GM21526 (cell line): ENCODE results near the gene CPED1.
"Not testable (repeated sequence)": the region's sequence is repeated elsewhere in the genome, so short reads cannot be mapped to it uniquely, and the experiment has no call there.

Source experiments
- ATAC-seq: cut with Tn5 transposase; IDR thresholded peaks from one replicate; pipeline ENCODE4 v1.9.1; 2021; ENCODE audit warnings: moderate library complexity; ENCODE audit not compliant: unreplicated experiment, low FRiP score

CPED1 gene

DNA sequence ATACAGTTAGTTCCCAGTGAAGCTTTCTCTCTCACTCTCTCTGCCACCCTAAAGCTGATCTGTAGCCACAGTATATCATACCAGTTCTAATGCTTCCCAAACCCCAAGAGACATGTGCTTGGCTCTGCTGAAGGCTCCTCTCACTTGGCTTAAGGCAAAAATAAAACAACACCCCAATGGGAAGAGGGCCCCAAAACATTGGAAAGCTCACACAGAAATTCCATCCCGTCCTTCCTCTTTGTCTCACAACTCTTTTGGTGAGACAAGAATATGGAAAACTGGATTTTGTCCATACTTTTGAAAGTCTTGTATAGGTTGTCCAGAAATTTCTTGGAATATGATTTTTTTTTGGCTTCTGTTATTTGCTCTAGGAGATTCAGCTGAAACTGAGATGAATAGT is 284.2 kb downstream of the CPED1 start:
- ATAC-seq: no peak

DNA sequence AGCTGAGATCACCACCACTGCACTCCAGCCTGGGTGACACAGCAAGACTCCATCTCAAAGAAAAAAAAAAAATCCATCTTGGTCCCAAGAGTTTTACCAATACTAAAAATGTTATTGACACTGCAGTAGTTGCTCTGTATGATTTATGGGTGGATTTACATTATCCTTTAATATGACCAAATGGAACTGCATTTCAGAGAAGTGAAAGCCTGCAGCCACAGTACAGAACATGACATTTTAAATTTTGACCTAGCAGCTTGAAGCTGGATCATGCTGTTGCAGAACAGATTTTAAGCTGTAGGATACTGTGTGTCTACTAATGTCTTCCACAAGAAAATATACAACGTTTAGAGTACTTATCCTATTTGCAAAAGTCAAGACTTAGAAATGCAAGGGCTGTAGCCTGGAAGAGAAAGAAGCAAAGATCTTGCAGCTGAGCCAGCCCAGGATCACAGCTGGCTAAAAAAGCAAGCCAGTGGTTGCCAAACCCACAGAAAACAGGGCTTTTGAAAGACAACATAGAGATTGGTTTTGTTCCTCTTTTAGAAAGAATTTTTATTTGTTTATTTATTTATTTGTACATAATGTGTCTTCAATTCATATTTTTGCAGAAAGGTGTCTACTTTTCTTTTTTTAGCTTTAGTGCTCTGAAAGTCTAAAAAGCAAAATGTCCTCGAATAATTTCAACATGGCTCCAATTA is 285.1 kb downstream of the CPED1 start:
- no peak for ATAC-seq

DNA sequence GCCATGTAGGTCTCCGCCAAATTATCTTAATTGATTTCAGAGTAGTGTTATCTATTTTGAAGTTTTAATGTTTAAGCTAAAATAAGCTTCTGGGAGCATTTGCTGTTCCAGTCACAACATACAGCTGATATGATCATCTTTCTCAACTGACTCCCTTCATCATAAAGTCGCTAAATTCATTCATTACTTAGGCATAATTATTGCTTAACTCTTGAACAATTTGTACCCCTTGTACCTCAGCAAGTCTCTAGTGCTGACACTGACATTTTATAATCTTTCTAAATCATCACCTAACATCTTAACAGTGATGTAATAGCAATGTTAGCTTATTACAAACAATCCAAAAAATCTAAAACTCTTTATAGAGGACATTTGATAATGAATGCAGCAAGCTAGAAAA is 286.0 kb downstream of the CPED1 start:
- ATAC-seq: no peak

DNA sequence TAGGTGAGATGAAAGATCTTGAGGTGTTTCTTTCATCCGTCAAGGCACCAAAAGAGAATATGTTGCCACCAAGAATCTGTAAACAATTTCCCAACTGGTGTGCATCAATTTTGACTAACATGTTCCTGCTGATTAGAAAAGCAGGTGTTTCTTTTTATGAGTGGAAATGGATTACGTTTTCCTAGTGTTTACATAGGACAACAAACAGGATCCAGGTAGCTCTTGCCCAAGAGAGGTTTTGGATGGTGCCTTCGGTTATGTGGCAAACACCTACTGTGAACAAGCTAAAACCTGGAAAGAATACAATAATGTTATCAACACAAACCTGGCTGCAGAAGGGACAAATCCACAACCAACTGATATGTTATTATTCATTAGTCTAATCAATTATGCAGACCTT is 286.7 kb downstream of the CPED1 start:
- ATAC-seq: no peak

DNA sequence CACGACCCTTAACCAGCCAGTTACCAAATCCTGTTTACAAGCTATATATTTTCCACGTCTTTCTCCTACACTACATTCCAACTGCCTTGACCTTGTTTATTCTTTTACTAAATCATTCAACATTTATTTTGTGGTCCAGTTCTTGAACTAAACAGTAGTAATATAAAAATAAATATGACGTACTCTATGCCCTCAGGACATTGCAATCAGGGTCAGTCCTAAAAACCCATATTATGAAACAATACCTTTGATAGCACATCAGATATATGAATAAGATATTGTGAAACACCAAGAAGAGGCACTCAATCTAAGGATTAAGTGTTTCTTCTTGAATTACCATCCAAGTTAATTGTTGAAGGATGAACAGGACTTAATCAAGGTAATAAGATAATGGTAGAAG is 287.8 kb downstream of the CPED1 start:
- ATAC-seq: no peak

DNA sequence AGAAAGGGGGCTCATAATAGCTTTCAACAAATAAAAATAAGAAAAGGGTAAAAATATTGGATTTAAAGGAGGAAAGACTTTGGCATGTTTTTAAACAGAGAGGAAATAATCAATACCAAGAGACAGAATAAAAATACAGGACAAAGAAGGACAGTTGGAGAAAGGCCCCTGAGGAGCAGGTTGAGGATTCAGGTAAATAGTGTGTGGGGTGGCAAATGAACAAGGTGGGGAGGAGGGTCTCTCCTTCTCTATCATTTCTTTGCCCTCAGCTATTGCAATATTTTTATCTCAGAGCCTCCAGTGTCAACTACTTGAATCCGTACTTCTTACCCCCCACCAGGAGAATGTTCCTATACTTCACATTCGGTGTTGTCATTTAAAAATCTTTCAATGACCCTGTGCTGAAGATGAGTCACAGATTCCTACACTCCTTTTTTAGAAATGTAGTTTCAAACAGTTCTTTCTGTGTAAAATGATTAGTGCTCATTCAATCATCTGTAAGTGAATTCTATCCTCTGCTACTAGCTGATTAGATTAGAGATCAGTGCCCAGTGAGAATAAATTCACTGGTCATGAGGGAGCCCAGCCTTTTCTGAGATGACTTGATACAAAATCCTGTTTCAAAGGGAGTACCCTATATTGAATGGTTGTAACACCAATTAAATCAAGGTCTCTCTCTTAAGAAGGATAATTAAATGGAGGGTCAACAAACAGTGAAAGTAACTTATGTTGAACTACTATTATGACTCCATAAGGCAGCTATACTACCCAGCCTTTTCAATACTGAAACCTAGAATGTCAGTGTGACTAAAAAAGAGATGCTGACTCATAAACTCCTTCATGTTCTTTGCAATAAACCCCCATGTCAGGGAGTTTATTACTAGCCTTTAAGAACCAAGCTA is 289.9 kb downstream of the CPED1 start:
- ATAC-seq: peak; percentile 100

DNA sequence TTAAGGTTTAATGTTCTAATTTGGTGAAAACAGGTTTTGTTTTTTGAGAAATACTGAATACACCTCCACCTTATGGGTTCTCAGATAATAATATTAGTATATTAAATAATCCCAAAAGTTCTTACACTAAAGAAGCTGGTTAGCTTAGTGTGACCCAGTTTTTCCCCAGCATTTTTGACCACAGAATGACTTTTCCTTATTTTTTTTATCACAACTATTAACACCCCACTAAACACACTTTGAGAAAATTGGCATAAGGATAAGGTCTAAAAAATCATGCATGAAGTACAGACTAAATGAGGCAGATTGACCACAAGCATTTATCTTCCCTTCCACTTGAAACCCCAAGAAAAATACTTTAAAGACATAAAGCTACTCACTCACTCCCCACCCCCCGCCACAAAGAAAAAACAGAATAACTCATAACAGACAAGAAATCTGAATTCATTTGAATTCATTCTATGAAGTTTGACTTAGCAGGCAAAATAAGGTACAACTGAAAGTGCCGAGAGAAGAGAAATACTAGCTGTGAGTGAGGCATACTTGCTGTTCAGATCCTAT is 290.6 kb downstream of the CPED1 start:
- no peak for ATAC-seq

DNA sequence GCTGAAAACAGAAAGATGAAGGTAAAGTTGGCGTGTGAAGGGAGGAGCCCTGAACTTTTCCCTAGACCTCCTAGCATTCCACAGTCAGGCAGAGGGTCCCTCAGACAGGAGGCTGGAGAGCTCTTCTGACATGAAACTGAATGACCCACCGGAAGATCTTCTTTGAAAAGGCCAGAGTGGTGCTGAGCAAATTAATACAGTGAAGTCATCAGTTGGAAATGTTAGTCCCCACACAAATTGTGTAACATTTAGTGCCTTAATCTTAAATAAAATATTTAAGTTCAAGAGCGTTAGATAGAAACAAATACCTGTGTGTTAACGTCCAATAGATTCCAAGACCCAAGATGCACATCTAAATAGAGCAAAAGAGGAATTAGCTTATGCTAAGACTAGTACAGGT is 291.3 kb downstream of the CPED1 start:
- ATAC-seq: no peak

DNA sequence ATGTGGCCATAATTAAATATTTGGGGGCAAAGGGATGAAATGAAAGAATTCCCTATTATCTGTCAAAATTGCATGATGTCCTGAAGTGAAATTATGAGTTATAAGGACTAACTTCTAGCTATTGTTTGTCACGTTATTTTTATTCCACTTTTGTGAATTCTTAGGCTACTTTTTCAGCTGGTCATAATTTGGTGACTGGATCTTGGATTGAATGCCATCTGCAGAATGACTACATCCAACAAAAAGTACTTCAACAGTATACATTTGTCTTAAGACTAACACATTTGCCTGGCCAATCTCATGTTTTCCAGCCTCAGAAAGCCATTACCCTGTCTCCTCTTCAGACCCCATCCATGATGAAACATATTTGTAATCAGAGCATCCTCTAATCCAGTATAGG is 292.1 kb downstream of the CPED1 start:
- no peak for ATAC-seq

DNA sequence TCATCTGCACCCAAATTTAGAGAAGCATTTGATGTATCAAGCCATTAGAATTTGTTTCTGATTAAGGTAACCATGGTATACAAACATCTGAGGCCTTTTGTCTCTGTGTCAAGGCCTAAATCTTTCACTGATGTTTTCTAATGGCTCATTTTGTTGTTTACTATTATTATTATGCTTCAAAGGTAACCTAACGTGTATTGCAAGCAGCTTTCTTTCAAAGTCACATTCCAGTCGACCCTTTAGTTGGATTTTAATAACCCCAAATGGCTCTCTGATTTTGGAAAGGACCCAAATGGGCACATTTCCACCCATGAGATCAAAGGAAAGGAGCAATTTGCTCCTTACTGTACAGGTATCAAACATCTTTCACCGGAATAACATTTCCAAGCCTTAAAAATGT is 293.6 kb downstream of the CPED1 start:
- ATAC-seq: no peak

DNA sequence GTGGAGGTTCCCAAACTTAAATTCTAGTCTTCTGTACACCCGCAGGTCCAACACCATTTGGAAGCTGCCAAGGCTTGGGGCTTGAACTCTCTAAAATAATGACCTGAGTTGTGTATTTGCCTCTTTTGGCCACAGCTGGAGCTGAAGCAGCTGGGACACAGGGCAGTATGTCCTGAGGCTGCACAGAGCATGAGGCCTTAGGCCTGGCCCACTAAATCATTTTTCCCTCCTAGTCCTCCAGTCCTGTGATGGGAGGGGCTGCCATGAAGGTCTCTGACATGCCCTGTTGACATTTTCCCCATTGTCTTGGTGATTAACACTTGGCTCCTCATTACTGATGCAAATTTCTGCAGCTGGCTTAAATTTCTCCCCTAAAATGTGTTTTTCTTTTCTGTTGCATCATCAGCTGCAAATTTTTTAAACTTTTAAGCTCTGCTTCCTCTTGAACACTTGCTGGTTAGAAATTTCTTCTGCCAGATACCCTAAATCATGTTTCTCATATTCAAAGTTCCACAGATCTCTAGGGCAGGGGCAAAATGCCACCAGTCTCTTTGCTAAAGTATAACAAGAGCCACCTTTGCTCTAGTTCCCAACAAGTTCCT is 296.7 kb downstream of the CPED1 start:
- ATAC-seq: no peak

DNA sequence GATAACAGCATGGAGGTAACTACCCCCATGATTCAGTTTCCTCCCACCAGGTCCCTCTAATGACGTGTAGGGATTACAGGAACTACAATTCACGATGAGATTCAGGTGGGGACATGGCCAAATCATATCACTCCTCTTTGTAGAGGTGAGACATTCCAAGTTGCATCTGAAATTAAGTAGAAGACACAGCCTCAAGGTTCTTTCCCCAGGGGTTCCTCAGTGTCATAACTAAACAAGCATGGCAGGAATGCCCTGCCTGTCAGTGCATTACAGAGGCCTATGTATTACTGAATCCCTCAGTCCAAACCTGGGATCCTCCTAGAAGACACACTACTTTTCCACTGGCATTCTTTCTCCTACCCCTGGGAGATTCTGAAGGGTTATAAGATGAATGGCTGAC is 297.7 kb downstream of the CPED1 start:
- ATAC-seq: no peak

DNA sequence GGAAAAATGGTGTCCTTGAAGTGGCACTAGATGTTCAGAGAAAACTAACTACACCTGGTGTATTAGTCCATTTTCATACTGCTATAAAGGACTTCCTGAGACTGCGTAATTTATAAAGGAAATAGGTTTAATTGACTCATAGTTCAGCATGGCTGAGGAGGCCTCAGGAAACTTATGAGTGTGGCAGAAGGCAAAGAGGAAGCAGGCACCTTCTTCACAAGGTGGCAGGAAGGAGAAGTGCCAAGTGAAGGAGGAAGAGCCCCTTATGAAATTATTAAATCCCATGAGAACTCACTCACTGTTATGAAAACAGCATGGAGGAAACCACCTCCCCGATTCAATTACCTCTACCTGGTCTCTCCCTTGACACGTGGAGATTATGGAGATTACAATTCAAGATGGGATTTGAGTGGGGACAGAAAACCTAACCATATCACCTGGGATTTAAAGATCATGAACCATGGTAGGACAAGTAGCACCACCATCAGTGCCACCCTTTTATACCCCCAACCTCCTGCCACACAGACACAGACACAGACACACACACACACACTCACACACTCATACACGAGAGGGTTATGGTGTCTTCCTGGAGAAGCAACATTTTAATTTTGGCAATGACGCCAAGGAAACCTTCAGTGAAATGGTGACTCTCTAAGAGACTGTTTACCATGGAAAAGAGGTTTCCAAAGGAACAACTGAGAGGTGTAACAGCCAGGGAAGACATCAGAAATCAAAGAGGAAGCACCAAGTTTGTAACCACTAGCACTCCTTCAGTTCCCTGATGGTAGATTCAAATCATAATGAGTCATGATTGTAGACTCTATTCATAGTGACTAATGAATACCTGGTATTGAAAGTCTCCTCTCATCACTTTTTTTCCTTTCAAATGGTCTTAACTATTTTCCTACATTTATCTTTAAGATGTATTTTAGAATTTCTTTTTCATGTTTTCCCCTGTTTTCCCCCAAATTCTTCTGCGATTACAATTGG is 298.5 kb downstream of the CPED1 start:
- no peak for ATAC-seq

DNA sequence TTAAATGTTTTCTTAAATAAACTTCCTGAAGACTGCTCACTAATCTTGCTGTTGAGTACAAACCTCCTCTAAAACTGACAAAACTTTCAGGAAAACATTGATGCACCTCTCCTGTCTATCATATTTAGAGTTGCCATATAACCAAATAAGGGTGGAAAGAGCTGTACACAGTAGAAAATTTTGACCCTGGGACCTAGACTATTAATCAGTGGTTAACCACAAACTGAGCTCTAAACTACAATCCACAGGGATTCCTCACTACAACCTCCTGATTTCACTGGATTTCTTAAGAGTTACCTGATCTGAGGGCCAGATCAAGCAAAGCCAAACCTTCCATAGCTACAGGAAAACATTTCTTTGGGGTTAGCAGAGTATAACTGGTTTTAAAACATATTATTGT is 300.4 kb downstream of the CPED1 start:
- no peak for ATAC-seq

DNA sequence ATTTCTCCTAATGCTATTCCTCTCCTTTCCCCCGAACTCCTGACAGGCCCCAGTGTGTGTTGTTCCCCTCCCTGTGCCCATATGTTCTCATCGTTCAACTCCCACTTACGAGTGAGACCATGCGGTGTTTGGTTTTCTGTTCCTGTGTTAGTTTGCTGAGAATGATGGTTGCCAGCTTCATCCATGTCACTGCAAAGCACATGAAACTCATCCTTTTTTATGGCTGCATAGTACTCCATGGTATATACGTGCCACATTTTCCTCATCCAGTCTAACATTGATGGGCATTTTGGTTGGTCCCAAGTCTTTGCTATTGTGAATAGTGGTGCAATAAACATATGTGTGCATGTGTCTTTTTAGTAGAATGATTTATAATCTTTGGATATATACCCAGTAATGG is 301.4 kb downstream of the CPED1 start:
- not testable (repeated sequence) for ATAC-seq

DNA sequence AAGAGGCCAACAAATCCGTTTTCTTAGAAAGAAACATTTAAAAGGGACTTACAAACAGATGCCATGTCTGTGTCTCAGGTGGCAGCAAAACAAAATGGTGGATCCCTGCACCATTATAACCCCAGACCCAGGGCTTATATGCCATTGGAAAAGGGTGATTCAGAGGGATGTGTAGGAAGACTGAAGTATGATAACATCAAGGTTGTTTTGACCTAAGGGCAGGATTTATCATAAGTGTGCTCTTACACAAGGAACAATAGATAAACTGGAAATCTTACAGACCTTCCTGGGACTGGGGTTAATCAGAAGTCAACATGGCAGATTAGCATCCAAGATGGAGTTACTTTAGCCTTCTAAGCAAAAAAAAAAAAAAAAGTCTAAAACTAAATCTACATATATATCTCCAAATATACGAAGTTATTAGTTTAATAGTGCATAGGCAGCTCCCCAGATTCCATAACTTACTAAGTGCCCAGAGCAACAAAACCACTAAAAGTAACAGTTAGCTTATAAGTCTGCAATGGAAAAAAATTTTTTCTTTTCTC is 306.0 kb downstream of the CPED1 start:
- no peak for ATAC-seq

DNA sequence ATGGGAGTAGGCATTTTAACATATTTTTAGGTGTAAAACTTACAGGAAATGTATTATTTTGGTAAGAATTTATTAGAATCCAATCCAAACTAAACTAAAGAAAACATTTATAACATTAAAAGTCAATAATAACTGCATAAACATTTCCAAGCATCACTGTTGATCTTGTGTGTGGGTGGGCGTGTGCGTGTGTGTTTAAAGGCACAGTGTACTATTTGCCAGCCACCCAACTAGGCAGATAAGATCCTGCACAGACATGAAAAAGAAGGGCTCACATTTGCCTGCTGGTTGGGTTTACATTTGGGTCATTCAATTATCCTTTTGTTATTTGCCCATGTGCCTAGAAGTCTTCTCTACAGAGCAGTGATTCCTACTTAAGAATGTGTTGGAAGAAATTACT is 309.3 kb downstream of the CPED1 start:
- no peak for ATAC-seq

DNA sequence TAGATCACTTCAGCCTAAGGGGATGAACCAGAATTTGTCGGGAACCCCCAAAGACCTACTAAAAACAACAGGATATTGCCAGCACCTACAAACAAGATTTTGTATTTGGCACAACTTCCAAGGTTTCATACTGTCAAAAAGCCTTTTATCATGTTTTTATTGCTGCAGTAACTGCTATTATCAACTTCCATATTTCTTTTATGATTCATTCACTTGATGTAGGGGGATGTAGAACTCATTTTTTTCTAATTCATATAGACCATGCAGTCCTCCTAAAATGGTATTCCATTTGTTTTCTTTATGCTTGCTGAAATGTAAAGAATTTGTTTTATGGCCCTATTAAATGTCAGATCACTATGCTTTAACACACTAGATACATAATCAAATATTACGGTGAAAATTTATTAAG is 310.3 kb downstream of the CPED1 start:
- no peak for ATAC-seq

DNA sequence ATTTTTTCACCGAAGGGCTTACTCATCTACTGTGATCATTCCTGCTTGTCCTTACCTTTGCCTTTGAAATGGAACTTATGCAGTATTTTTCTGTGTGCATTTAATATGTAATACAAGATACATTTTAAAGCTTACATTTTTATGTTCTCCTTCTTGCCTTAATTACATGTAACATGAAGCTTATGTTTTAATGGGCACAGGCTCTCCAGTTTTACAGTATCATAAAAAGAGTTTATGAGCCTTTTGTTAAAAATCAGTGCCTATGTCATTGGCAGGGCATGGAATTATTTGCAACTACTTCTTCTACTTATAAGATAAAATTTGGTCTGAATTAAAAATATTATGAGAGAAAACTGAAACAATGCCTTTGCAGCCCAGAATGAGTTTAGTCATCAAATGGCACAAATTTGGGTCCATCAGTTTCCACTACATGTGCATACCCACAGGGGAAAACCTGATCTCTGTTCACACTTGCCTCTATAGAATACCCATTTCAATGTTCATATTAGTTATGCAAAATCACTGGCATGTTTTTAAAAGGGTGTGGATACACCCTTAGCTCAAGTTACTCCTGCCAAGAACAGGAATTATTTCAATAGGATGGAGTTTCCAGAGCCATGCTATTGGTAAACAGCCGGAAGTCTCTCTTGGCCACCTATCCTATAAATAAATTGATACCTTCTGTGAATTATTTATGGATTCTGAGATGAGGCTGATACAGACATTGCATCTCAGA is 312.3 kb downstream of the CPED1 start:
- ATAC-seq: no peak
